B cell (primary cell): ENCODE measurements around the gene DNAJA4. TPM values are rescaled to one million over a fixed set of nuclear protein-coding genes. Genes with fewer than 3 reads are reported as not detected.

Source experiments
- ATAC-seq: fragments of 200-7000 bp; cut with Tn5 transposase; one replicate; pipeline ENCODE4 v1.10.0; 2021; ENCODE audit warnings: low read depth, mild to moderate bottlenecking, moderate number of reproducible peaks, moderate library complexity
- CTCF ChIA-PET: fragments of 350-600 bp; sonication (Branson Sonifier 250); formaldehyde crosslinking; loops from one replicate; lab custom pipeline; 2021; ENCODE audit warnings: antibody characterized with exemption, inconsistent platforms; lab: Charles Lee
- POLR2A ChIA-PET: fragments of 350-600 bp; sonication (Branson Sonifier 250); formaldehyde crosslinking; loops from one replicate; lab custom pipeline; 2021; ENCODE audit warnings: antibody characterized with exemption; lab: Charles Lee
- DNase-seq: peaks from one replicate; pipeline ENCODE4 v3.0.0; 2013
- H2AFZ ChIP-seq: 2 replicates; pipeline ENCODE4 v1.6.1; 2012; ENCODE audit warnings: mild to moderate bottlenecking, low read depth, low read length; ENCODE audit not compliant: insufficient read depth, poor library complexity, severe bottlenecking
- H3K27ac ChIP-seq, 2 donors: 1 replicate in 1 of 2; 2 replicates in 1 of 2; pipeline ENCODE4 v1.5.1; 2012 to 2013; ENCODE audit warnings: low read length in 2 of 2, mild to moderate bottlenecking in 2 of 2, moderate library complexity in 1 of 2
- H3K27me3 ChIP-seq, 4 experiments: fragments of 200-600 bp in 1 of 4; sonication (generic) in 1 of 4; replicated peaks in 1 of 4; 1 replicate in 2 of 4; 2 replicates in 2 of 4; pipeline versions ENCODE4 v1.6.1 to v1.7.0; 2013 to 2016; ENCODE audit warnings: low read length in 3 of 4, mild to moderate bottlenecking in 2 of 4, mixed read lengths in 1 of 4, moderate library complexity in 1 of 4; ENCODE audit not compliant: insufficient read depth in 4 of 4, control insufficient read depth in 3 of 4; ENCODE audit errors: control extremely low read depth in 1 of 4
- H3K36me3 ChIP-seq, 2 experiments: replicated peaks in 1 of 2; 1 replicate in 1 of 2; 2 replicates in 1 of 2; pipeline versions ENCODE4 v1.6.1 to v1.7.1; 2013; ENCODE audit warnings: low read length in 1 of 2; ENCODE audit not compliant: insufficient read depth in 2 of 2, control insufficient read depth in 1 of 2; ENCODE audit errors: control extremely low read depth in 1 of 2, extremely low read depth in 1 of 2
- H3K4me1 ChIP-seq, 2 donors: fragments of 200-600 bp in 1 of 2; sonication (generic) in 1 of 2; 1 replicate in 1 of 2; 2 replicates in 1 of 2; pipeline versions ENCODE4 v1.5.1 to v1.6.1; 2013 to 2017; ENCODE audit warnings: low read length in 2 of 2; ENCODE audit not compliant: control insufficient read depth in 2 of 2, insufficient read depth in 2 of 2
- H3K4me2 ChIP-seq: replicated peaks from 2 replicates; pipeline ENCODE3; 2012; ENCODE audit warnings: mild to moderate bottlenecking, low read depth, low read length; ENCODE audit not compliant: poor library complexity, severe bottlenecking
- H3K4me3 ChIP-seq, 5 experiments: fragments of 200-600 bp in 1 of 5; sonication (generic) in 1 of 5; 1 replicate in 3 of 5; 2 replicates in 2 of 5; pipeline versions ENCODE4 v1.5.1 to v1.7.0; 2011 to 2016; ENCODE audit warnings: low read length in 4 of 5, mild to moderate bottlenecking in 4 of 5, low read depth in 2 of 5, control low read depth in 1 of 5, moderate library complexity in 1 of 5; ENCODE audit not compliant: insufficient read depth in 1 of 5; ENCODE audit errors: control extremely low read depth in 1 of 5, extremely low read depth in 1 of 5
- H3K79me2 ChIP-seq: fragments of 200-600 bp; sonication (generic); one replicate; pipeline ENCODE4 v1.6.0; 2016; ENCODE audit warnings: low read length; ENCODE audit not compliant: control insufficient read depth, insufficient read depth
- H3K9ac ChIP-seq: fragments of 200-600 bp; sonication (generic); 2 replicates; pipeline ENCODE4 v1.6.1; 2017; ENCODE audit warnings: mild to moderate bottlenecking, low read length, moderate library complexity
- H3K9me3 ChIP-seq, 3 donors: one replicate each; pipeline versions ENCODE4 v1.6.1 to v1.7.1; 2013; ENCODE audit warnings: low read length in 2 of 3; ENCODE audit not compliant: control insufficient read depth in 2 of 3, insufficient read depth in 1 of 3; ENCODE audit errors: control extremely low read depth in 1 of 3
- H4K20me1 ChIP-seq: 2 replicates; pipeline ENCODE4 v1.6.0; 2012; ENCODE audit warnings: mild to moderate bottlenecking, low read length; ENCODE audit not compliant: insufficient read depth, control insufficient read depth, poor library complexity, severe bottlenecking
- H3K27ac Mint-ChIP-seq: one replicate; pipeline ENCODE4 v1.8.0; 2021; ENCODE audit warnings: mixed read lengths
- H3K27me3 Mint-ChIP-seq: one replicate; pipeline ENCODE4 v1.8.0; 2021; ENCODE audit warnings: mixed read lengths
- H3K4me1 Mint-ChIP-seq: one replicate; pipeline ENCODE4 v1.8.0; 2021; ENCODE audit warnings: mixed read lengths
- H3K4me3 Mint-ChIP-seq: one replicate; pipeline ENCODE4 v1.8.0; 2021; ENCODE audit warnings: mixed read lengths
- H3K9me3 Mint-ChIP-seq: one replicate; pipeline ENCODE4 v1.8.0; 2022; ENCODE audit warnings: mixed read lengths; ENCODE audit not compliant: insufficient read depth
- EZH2 ChIP-seq: IDR thresholded peaks from 2 replicates; pipeline ENCODE4 v1.6.1; 2012; ENCODE audit warnings: borderline replicate concordance, low read depth, mild to moderate bottlenecking, moderate library complexity, low read length; ENCODE audit not compliant: insufficient read depth, poor library complexity, severe bottlenecking
- WGBS: methylation state at CpG from one replicate; pipeline ENCODE4 v1.1.5; 2013; ENCODE audit warnings: missing lambda C conversion rate; ENCODE audit not compliant: insufficient coverage; 5-methylcytosine and 5-hydroxymethylcytosine counted together
- intact Hi-C: fragments of 100-400 bp; cut with micrococcal nuclease; formaldehyde crosslinking; loops from one replicate; pipeline ENCODE4 v1.10.0; 2022
- polyA plus RNA-seq: library from polyadenylated mRNA; depleted of rRNA; stranded (reverse); fragments of >200 nt; gene quantifications from 2 replicates; pipeline ENCODE4 v1.2.3, GENCODE V29; 2012
- total RNA-seq, 2 donors: library from RNA; stranded (reverse); fragments of 120-200 nt in 1 of 2; gene quantifications; 1 replicate in 1 of 2; 2 replicates in 1 of 2; pipeline versions ENCODE4 v1.2.3 to v1.2.4, GENCODE V29; 2013 to 2022
- TF ChIP-seq, protein P1 (sequence below): fragments of 200-600 bp; IDR thresholded peaks from one replicate; pipeline ENCODE4 v1.8.0; 2022; ENCODE audit warnings: antibody characterized with exemption, mild to moderate bottlenecking

DNAJA4 gene
- total and polyA plus RNA-seq, 2 donors (not counting 1 experiment from before 2014, with no cell fraction given), result 13.2 to 20.0 TPM

GRCh38 chr15:78256044-78256437, 8.3 kb upstream of the DNAJA4 start:
- Histone ChIP-seq H3K27me3 (no peaks in the 10 kb centered on the region), H2AFZ (no peak overlapping the region), H3K27ac (no peak overlapping the region), H3K9ac (no peak overlapping the region), H4K20me1 (no peaks in the 10 kb centered on the region), H3K79me2 (no peaks in the 10 kb centered on the region), H3K36me3 (no peaks in the 10 kb centered on the region), H3K9me3 (no peaks in the 10 kb centered on the region), H3K4me2 (no peak overlapping the region), H3K4me3 (no peak overlapping the region), H3K4me1 (no peaks in the 10 kb centered on the region)
- DNase-seq, result no peak
- WGBS, result no CpG with 5 or more reads among the region's 3 CpGs
- POLR2A ChIA-PET, result no interaction called here
- peaks cover under 1% of the 10 kb centered on the region for H3K27me3 Mint-ChIP-seq
- no peaks in the 10 kb centered on the region for H3K9me3 Mint-ChIP-seq
- intact Hi-C loops, result no loop called here
- no peak overlapping the region for H3K27ac Mint-ChIP-seq
- no peak for ATAC-seq
- H3K4me3 Mint-ChIP-seq, result no peak overlapping the region
- no peak for TF ChIP-seq EZH2
- TF ChIP-seq, protein P1, sequence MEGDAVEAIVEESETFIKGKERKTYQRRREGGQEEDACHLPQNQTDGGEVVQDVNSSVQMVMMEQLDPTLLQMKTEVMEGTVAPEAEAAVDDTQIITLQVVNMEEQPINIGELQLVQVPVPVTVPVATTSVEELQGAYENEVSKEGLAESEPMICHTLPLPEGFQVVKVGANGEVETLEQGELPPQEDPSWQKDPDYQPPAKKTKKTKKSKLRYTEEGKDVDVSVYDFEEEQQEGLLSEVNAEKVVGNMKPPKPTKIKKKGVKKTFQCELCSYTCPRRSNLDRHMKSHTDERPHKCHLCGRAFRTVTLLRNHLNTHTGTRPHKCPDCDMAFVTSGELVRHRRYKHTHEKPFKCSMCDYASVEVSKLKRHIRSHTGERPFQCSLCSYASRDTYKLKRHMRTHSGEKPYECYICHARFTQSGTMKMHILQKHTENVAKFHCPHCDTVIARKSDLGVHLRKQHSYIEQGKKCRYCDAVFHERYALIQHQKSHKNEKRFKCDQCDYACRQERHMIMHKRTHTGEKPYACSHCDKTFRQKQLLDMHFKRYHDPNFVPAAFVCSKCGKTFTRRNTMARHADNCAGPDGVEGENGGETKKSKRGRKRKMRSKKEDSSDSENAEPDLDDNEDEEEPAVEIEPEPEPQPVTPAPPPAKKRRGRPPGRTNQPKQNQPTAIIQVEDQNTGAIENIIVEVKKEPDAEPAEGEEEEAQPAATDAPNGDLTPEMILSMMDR, result no peak
- CTCF ChIA-PET, result no interaction called here
- H3K4me1 Mint-ChIP-seq, result no peaks in the 10 kb centered on the region

- TF ChIP-seq, protein P1, result no peak
- TF ChIP-seq EZH2, result no peak
- Histone ChIP-seq H3K4me2 (no peak overlapping the region), H3K9me3 (no peaks in the 10 kb centered on the region), H3K4me3 (no peak overlapping the region), H3K27me3 (no peaks in the 10 kb centered on the region), H3K27ac (no peak overlapping the region), H3K9ac (no peak overlapping the region), H3K36me3 (no peaks in the 10 kb centered on the region), H4K20me1 (no peaks in the 10 kb centered on the region), H2AFZ (no peak overlapping the region), H3K79me2 (no peaks in the 10 kb centered on the region), H3K4me1 (no peaks in the 10 kb centered on the region)
- no peak overlapping the region for H3K4me3 Mint-ChIP-seq
- DNase-seq, result no peak
- no CpG with 5 or more reads among the region's 3 CpGs for WGBS
- no peaks in the 10 kb centered on the region for H3K27me3 Mint-ChIP-seq
- no peak overlapping the region for H3K27ac Mint-ChIP-seq
- intact Hi-C loops, result no loop called here
- no peak for ATAC-seq
- POLR2A ChIA-PET, result no interaction called here
- no peaks in the 10 kb centered on the region for H3K9me3 Mint-ChIP-seq
- CTCF ChIA-PET, result no interaction called here
- no peaks in the 10 kb centered on the region for H3K4me1 Mint-ChIP-seq
Measured at GRCh38 chr15:78257681-78258080, 6.7 kb upstream of the DNAJA4 start.
